ENCODE measurements around the gene HSPB1.

HSPB1 gene

GRCh38 chr7:76349313-76349885 is 46.9 kb downstream of the HSPB1 start:
- TF ChIP-seq CEBPB (IDR thresholded peaks at IDR 0.05) (no peak), TCF12 (IDR thresholded peaks at IDR 0.05; ENCODE audit: low read depth) (no peak), CREB1 (IDR thresholded peaks at IDR 0.05; ENCODE audit: low read depth) (no peak), TEAD4 (IDR thresholded peaks at IDR 0.05) (no peak), FOXM1 (IDR thresholded peaks at IDR 0.05; ENCODE audit: borderline replicate concordance, low read depth) (no peak), YY1 (IDR thresholded peaks at IDR 0.05; ENCODE audit: low read depth) (no peak), RAD21 (IDR thresholded peaks at IDR 0.05; ENCODE audit: low read depth) (no peak), NFIC (IDR thresholded peaks at IDR 0.05) (no peak), EP300 (IDR thresholded peaks at IDR 0.05; ENCODE audit: borderline replicate concordance) (no peak), TAF1 (IDR thresholded peaks at IDR 0.05; ENCODE audit: low read depth) (no peak), USF1 (IDR thresholded peaks at IDR 0.05) (no peak), ZBTB7A (IDR thresholded peaks at IDR 0.05; ENCODE audit: low read depth) (no peak), EGR1 (IDR thresholded peaks at IDR 0.05) (no peak)
- TF ChIP-seq, protein P1, sequence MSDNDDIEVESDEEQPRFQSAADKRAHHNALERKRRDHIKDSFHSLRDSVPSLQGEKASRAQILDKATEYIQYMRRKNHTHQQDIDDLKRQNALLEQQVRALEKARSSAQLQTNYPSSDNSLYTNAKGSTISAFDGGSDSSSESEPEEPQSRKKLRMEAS (IDR thresholded peaks at IDR 0.05), result no peak
- TF ChIP-seq, protein P2, sequence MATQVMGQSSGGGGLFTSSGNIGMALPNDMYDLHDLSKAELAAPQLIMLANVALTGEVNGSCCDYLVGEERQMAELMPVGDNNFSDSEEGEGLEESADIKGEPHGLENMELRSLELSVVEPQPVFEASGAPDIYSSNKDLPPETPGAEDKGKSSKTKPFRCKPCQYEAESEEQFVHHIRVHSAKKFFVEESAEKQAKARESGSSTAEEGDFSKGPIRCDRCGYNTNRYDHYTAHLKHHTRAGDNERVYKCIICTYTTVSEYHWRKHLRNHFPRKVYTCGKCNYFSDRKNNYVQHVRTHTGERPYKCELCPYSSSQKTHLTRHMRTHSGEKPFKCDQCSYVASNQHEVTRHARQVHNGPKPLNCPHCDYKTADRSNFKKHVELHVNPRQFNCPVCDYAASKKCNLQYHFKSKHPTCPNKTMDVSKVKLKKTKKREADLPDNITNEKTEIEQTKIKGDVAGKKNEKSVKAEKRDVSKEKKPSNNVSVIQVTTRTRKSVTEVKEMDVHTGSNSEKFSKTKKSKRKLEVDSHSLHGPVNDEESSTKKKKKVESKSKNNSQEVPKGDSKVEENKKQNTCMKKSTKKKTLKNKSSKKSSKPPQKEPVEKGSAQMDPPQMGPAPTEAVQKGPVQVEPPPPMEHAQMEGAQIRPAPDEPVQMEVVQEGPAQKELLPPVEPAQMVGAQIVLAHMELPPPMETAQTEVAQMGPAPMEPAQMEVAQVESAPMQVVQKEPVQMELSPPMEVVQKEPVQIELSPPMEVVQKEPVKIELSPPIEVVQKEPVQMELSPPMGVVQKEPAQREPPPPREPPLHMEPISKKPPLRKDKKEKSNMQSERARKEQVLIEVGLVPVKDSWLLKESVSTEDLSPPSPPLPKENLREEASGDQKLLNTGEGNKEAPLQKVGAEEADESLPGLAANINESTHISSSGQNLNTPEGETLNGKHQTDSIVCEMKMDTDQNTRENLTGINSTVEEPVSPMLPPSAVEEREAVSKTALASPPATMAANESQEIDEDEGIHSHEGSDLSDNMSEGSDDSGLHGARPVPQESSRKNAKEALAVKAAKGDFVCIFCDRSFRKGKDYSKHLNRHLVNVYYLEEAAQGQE (IDR thresholded peaks at IDR 0.05; ENCODE audit: low read depth), result no peak

DNA sequence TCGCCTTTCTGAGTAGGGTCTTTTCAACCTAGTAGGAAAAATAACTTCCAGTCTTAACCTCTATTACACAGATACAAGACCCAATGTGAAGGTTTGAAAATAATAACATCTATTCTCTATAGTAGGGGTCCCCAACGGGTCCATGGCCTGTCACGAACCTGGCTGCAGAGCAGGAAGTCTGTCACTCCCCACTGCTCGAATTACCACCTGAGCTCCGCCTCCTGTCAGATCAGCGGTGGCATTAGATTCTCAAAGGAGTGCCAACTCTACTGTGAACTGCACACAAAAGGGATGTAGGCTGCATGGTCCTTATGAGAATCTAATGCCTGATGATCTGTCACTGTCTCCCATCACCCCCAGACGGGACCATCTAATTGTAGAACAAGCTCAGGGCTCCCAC is 48.9 kb downstream of the HSPB1 start:
- TF ChIP-seq EP300 (IDR thresholded peaks at IDR 0.05; ENCODE audit: borderline replicate concordance) (no peak), ZBTB7A (IDR thresholded peaks at IDR 0.05; ENCODE audit: low read depth) (no peak), TCF12 (IDR thresholded peaks at IDR 0.05; ENCODE audit: low read depth) (no peak), NFIC (IDR thresholded peaks at IDR 0.05) (no peak), CREB1 (IDR thresholded peaks at IDR 0.05; ENCODE audit: low read depth) (no peak), EGR1 (IDR thresholded peaks at IDR 0.05) (no peak), CEBPB (IDR thresholded peaks at IDR 0.05) (no peak), RAD21 (IDR thresholded peaks at IDR 0.05; ENCODE audit: low read depth) (no peak), YY1 (IDR thresholded peaks at IDR 0.05; ENCODE audit: low read depth) (no peak), TAF1 (IDR thresholded peaks at IDR 0.05; ENCODE audit: low read depth) (no peak), TEAD4 (IDR thresholded peaks at IDR 0.05) (no peak), USF1 (IDR thresholded peaks at IDR 0.05) (no peak), FOXM1 (IDR thresholded peaks at IDR 0.05; ENCODE audit: borderline replicate concordance, low read depth) (no peak)
- TF ChIP-seq, protein P2 (IDR thresholded peaks at IDR 0.05; ENCODE audit: low read depth), result no peak
- TF ChIP-seq, protein P1 (IDR thresholded peaks at IDR 0.05), result no peak

GRCh38 chr7:76352193-76352592 is 49.7 kb downstream of the HSPB1 start:
- TF ChIP-seq EP300 (IDR thresholded peaks at IDR 0.05; ENCODE audit: borderline replicate concordance) (no peak), USF1 (IDR thresholded peaks at IDR 0.05) (no peak), FOXM1 (IDR thresholded peaks at IDR 0.05; ENCODE audit: borderline replicate concordance, low read depth) (no peak), TAF1 (IDR thresholded peaks at IDR 0.05; ENCODE audit: low read depth) (no peak), YY1 (IDR thresholded peaks at IDR 0.05; ENCODE audit: low read depth) (no peak), CEBPB (IDR thresholded peaks at IDR 0.05) (no peak), TEAD4 (IDR thresholded peaks at IDR 0.05) (no peak), RAD21 (IDR thresholded peaks at IDR 0.05; ENCODE audit: low read depth) (no peak)
- TF ChIP-seq, protein P1 (IDR thresholded peaks at IDR 0.05), result no peak
- TF ChIP-seq, protein P2 (IDR thresholded peaks at IDR 0.05; ENCODE audit: low read depth), result no peak
